Esophagus (tissue), 2 donors: ENCODE measurements around the gene CNBD2. TPM values are rescaled to one million over a fixed set of nuclear protein-coding genes. Genes with fewer than 3 reads are reported as not detected.
"Not testable (repeated sequence)": the region's sequence is repeated elsewhere in the genome, so short reads cannot be mapped to it uniquely, and the experiment has no call there.

Experiments used
- H3K27ac ChIP-seq, 2 donors: one replicate each; pipeline ENCODE4 v1.5.1; 2013; ENCODE audit warnings: low read depth in 2 of 2, mild to moderate bottlenecking in 2 of 2, inconsistent platforms in 1 of 2, low read length in 1 of 2, moderate library complexity in 1 of 2
- H3K27me3 ChIP-seq, 2 donors: one replicate each; pipeline ENCODE4 v1.6.1; 2013; ENCODE audit warnings: low read length in 2 of 2, control low read depth in 1 of 2, mild to moderate bottlenecking in 1 of 2; ENCODE audit not compliant: insufficient read depth in 2 of 2, control insufficient read depth in 1 of 2
- H3K36me3 ChIP-seq, 2 donors: one replicate each; pipeline ENCODE4 v1.6.1; 2013; ENCODE audit warnings: low read length in 1 of 2; ENCODE audit not compliant: control insufficient read depth in 2 of 2, insufficient read depth in 2 of 2
- H3K4me1 ChIP-seq, 2 donors: one replicate each; pipeline ENCODE4 v1.6.1; 2013; ENCODE audit warnings: low read length in 1 of 2; ENCODE audit not compliant: control insufficient read depth in 2 of 2, insufficient read depth in 2 of 2
- H3K4me3 ChIP-seq, 2 donors: one replicate each; pipeline ENCODE4 v1.5.1; 2013; ENCODE audit warnings: low read length in 2 of 2, mild to moderate bottlenecking in 2 of 2, low read depth in 1 of 2, moderate library complexity in 1 of 2
- H3K9me3 ChIP-seq, 2 donors: one replicate each; pipeline ENCODE4 v1.6.1; 2013; ENCODE audit warnings: mild to moderate bottlenecking in 2 of 2, low read depth in 1 of 2, low read length in 1 of 2, moderate library complexity in 1 of 2; ENCODE audit not compliant: control insufficient read depth in 2 of 2, insufficient read depth in 1 of 2
- WGBS, 2 donors: extraction: QIAGEN DNeasy Blood & Tissue Kit; methylation state at CpG; one replicate each; pipeline ENCODE4 v1.1.7; 2013; 5-methylcytosine and 5-hydroxymethylcytosine counted together
- polyA plus RNA-seq, 2 donors: library from polyadenylated mRNA; stranded (reverse); fragments of 200-250 nt; gene quantifications; one replicate each; pipeline ENCODE4 v1.2.3, GENCODE V29; 2013
- donor health status: healthy with polysubstance abuse.
- donor health status: Bipolar disorder and iron deficiency.

Gene CNBD2
- polyA plus RNA-seq, 2 donors: 6.1 to 13.5 TPM

DNA sequence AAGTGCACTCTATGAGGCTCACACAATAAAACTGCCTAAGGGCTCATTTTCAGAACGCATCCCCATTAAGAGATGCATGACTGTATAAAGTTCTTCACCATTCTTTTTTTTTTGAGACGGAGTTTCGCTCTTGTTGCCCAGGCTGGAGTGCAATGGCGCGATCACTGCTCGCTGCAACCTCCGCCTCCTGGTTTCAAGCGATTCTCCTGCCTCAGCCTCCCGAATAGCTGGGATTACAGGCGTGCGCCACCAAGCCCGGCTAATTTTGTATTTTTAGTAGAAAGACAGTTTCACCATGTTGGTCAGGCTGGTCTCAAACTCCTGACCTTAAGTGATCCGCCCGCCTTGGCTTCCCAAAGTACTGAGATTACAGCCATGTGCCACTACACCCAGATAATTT is 16.3 kb upstream of the CNBD2 start:
- H3K36me3 ChIP-seq, H3K4me3 ChIP-seq, H3K4me1 ChIP-seq, H3K9me3 ChIP-seq, H3K27me3 ChIP-seq, H3K27ac ChIP-seq: not testable (repeated sequence)
- 93 to 96% methylated on average over 14 of the region's 14 CpGs for WGBS, 2 donors

DNA sequence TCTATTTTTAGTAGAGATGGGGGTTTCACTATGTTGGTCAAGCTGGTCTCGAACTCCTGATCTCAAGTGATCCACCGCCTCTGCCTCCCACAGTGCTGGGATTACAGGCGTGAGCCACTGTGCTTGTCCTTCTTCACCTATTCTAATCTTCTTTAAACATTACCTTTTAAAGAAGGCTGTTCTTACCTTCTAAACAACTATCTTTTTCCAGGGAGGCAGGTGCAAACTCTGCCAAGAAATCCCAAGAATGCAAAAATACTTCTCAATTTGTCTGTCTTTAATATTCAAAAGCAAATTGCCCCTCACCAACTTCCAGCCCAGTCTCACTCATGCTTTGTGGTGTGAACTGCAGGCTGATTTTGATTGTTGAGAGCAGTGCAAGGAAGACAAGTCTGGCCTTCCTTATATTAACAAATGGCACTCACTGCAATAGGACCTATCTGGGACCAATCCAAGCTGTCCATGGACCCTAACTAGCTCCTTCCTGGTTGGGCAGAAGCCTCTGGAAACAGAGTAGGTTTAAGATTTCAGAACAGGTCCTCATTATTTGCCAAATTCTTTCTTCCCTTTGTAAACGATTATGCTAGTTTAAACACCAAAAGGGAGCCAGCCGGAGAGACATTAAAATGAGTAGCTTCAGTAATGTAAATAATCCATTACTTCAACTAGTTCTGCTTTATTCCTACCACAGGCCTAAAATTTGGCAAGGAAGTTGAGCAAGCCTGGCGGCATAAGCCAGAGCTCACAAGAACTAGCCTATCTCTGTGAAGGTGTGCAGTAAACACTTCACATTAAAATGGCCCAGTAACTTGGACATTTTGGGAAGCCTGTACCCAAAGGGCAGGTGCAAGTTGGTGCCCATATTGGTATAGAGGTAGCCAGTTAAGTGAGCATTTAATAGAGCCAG is 15.7 kb upstream of the CNBD2 start:
- Histone ChIP-seq H3K4me3 (peak overlapping the region; percentile 72 to 98), H3K4me1 (no peaks in the 10 kb centered on the region), H3K9me3 (no peaks in the 10 kb centered on the region), H3K27me3 (no peaks in the 10 kb centered on the region), H3K36me3 (peaks cover under 1 to 3% of the 10 kb centered on the region in 2 donors), H3K27ac (peak overlapping the region; percentile 100)
- 41 to 52% methylated on average over 6 of the region's 6 CpGs for WGBS, 2 donors

DNA sequence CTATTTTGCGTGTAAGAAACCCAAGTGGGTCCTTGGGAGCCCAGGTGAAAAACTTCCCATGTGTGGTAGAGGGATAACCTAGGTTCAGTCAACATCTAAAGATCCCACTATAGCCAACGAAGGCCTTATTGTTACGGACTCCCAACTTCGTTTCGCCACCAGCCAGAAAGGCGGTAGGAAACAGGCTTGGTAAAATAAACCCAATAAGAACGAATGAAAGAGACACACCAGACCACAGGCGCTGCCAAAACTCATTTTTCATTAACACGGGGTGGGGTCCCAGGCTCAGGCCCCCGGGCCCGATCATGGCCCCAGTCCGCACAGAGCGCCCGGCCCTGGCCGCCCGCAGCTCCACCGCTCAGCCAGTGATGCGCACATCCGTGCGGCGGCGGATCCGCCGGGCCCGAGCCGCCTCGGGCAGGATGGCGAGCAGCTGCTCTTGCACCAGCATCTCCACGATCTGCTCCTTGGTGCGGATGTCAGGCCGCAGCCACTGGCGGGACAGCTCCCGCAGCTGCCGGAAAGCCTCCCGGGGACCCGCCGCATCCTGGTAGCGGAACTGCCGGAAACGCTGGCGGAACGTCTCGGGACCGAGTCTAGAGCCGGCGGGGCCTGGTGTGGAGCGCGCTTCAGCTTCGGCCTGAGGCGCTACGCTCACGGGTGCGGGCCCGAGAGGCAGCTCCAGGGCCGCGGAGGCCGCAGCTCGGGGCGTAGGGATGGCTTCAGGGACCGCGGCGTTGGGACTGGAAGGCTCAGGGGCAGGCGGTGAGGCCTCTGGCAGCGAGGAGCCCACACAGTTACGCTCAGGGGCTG is 14.8 kb upstream of the CNBD2 start:
- Histone ChIP-seq H3K27ac (peak overlapping the region; percentile 100), H3K27me3 (no peaks in the 10 kb centered on the region), H3K9me3 (no peaks in the 10 kb centered on the region), H3K4me1 (no peaks in the 10 kb centered on the region), H3K4me3 (peak overlapping the region; percentile 72 to 98), H3K36me3 (no peaks in the 10 kb centered on the region)
- 1% methylated on average over 55 to 65 of the region's 65 CpGs for WGBS, 2 donors

DNA sequence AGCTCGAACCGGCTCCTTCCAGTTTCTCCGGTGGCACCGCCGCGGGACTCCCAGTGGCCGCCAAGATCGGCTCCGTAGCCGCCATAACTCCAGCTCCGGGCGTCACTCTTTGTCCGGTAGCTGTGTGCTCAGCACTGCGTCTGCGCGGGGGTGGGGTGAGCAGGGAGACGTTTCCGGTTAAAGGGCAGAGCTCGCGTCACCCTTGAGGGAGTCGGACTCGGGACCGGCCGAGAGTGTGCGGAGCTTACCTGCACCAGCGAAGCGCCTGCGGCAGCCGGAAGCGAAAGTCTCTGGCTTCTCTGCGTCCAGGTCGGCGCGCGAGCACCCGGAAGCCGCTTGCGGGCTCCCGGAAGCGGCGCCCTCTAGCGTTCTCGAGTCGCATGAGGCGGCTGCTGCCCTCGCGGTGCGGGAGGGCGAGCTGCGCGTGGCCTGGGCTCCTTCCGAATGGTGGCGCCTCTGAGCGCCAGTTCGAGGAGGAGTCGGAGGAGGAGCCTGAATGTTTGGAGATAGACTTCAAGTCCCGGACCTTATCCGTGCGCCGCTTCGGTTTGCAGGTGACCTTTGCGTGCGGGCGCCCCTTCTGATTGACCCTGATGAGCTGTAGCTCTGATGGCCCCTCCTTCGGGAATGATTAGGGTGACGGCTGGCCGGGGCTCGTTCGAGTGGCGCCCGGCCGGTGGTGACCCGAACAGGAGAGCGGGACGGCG is 14.0 kb upstream of the CNBD2 start, which contains the start of gene SCAND1:
TSS of gene SCAND1 (minus strand) at position 303 of the 707 bp plus-strand sequence. CDS start at position 85, 218 bp downstream.
- Histone ChIP-seq H3K27ac (peak within 1 kb of the TSS; percentile 100), H3K36me3 (no peaks in the 10 kb centered on the region), H3K4me1 (no peaks in the 10 kb centered on the region), H3K27me3 (no peaks in the 10 kb centered on the region), H3K9me3 (no peaks in the 10 kb centered on the region), H3K4me3 (peak within 1 kb of the TSS; percentile 72 to 98)
- 0% methylated on average over 75 to 76 of the region's 76 CpGs for WGBS, 2 donors

DNA sequence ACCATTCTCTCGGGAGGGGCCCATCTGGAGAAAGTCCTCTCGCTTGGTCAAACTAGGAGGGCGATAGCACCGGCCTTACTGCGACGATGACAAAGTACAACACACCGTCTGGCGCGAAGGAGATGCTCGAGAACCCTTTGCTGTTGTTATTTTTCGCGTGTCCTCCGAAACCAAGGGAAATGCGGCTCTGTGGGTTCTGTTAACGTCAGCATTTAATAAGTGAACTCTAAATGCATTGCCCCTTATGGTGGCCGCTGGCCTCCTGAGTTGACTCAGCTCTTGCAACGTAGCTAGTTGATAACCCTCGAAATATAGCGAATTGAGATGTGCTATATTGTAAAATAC is 13.5 kb upstream of the CNBD2 start:
- 1% methylated on average over 19 of the region's 19 CpGs for WGBS, 2 donors
- Histone ChIP-seq H3K4me1 (no peaks in the 10 kb centered on the region), H3K9me3 (no peaks in the 10 kb centered on the region), H3K36me3 (no peaks in the 10 kb centered on the region), H3K27ac (peak overlapping the region; percentile 97 to 100), H3K27me3 (no peaks in the 10 kb centered on the region), H3K4me3 (peak overlapping the region; percentile 71 to 72)

DNA sequence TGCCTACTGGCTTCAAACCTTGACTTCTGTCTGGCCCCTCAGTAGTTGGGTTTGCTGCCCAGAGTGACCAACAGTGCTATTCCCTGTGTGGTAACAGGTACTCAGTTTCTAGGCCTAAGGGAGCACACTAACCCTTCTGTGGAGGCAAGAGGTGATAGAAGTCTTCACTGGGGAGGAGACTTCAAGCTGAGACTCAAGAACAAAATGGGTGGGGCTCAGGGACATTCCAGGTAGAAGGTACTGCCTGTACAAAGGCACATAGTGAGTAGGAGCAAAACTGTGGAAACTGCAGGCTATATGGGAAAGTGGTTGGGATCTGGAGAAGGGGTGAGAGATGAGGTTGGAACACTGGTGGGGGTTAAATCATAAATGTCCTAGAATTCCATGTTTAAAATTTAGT is 11.8 kb upstream of the CNBD2 start:
- Histone ChIP-seq H3K36me3 (no peaks in the 10 kb centered on the region), H3K4me1 (no peaks in the 10 kb centered on the region), H3K27me3 (no peaks in the 10 kb centered on the region), H3K27ac (peak overlapping the region in 1 of 2 donors; percentile 6), H3K9me3 (no peaks in the 10 kb centered on the region), H3K4me3 (no peak overlapping the region)

DNA sequence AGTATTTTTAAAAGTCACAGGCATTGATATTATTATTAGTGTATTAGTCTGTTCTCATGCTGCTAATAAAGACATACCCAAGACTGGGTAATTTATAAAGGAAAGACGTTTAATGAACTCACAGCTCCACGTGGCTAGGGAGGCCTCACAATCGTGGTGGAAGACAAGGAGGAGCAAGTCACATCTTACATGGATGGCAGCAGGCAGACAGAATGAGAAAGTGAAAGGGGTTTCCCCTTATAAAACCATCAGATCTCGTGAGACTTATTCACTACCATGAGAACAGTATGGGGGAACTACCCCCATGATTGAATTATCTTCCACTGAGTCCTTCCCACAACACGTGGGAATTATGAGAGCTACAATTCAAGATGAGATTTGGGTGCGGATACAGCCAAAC is 9.1 kb upstream of the CNBD2 start:
- not testable (repeated sequence) for H3K9me3 ChIP-seq, H3K4me3 ChIP-seq, H3K27ac ChIP-seq, H3K36me3 ChIP-seq, H3K4me1 ChIP-seq, H3K27me3 ChIP-seq
- 80 to 81% methylated on average over 6 of the region's 6 CpGs for WGBS, 2 donors

DNA sequence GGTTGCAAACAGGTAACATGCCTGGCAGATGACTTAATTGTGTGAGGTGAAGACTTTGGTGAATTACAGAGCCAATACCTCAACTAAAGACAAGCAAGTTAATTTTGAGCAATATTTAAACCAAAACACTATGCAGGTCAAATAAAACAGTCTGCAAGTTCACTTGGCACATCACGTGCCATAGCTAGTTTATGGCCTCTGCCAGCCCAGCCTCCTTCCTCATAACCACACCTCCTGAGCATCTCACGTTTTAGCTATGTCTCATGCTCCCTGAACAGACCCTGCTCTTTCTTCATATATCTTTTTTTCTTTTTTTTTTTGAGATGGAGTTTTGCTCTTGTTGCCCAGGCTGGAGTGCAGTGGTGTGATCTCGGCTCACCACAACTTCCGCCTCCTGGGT is 4.5 kb upstream of the CNBD2 start:
- Histone ChIP-seq H3K27me3 (no peaks in the 10 kb centered on the region), H3K36me3 (no peaks in the 10 kb centered on the region), H3K4me3 (no peak overlapping the region), H3K9me3 (no peaks in the 10 kb centered on the region), H3K27ac (no peak overlapping the region), H3K4me1 (peaks cover 0 to 3% of the 10 kb centered on the region in 2 donors)
- 86 to 92% methylated on average over 4 of the region's 4 CpGs for WGBS, 2 donors

DNA sequence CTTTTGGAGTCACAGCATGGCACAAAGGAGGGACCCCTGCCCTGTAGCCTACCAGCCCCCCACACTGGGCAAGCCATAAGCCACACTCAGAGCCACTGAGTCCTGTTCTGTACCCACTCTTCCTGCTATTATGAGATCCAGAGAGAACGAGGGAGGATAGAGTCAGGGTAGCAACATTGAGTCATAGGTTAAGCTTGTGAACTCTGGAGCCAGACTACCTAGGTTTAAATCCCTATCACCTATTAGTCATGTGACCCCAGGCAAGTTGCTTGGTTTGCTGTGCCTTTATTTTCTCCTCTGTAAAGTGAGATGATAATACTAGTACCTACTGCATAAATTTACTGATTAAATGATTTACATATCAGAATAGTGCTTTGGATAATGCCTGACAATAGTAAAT is 540 bp downstream of the CNBD2 start:
- Histone ChIP-seq H3K36me3 (no peaks in the 10 kb centered on the region), H3K4me1 (peaks cover 0 to 3% of the 10 kb centered on the region in 2 donors), H3K9me3 (no peaks in the 10 kb centered on the region), H3K27ac (no peak overlapping the region), H3K4me3 (no peak overlapping the region), H3K27me3 (no peaks in the 10 kb centered on the region)
- WGBS, 2 donors: 33 to 44% methylated on average over 1 of the region's 1 CpG
